ENCODE measurements around the gene GJD3.

The GJD3 gene

GRCh38 chr17:40352779-40353394 lies 11.7 kb downstream of the GJD3 start:
- no peak for TF ChIP-seq JUND (IDR thresholded peaks at IDR 0.05; ENCODE audit: low read depth)

GRCh38 chr17:40352237-40352778 lies 12.2 kb downstream of the GJD3 start:
- DNase-seq (ENCODE audit: low read depth in 1 of 2, low spot score in 1 of 2), result no peak
- in situ Hi-C loops (cut with HindIII; ENCODE audit: low pct_unique_long_range_greater_than_20kb, low sequenced_read_pairs), result no loop called here
- no peak for TF ChIP-seq JUND (IDR thresholded peaks at IDR 0.05; ENCODE audit: low read depth)

More at GRCh38 chr17:40352779-40353394, 11.7 kb downstream of the GJD3 start:
- DNase-seq (ENCODE audit: low read depth in 1 of 2, low spot score in 1 of 2), result no peak
- in situ Hi-C loops (cut with HindIII; ENCODE audit: low pct_unique_long_range_greater_than_20kb, low sequenced_read_pairs), result no loop called here

GRCh38 chr17:40351359-40352236 lies 12.9 kb downstream of the GJD3 start:
- no peak for DNase-seq (ENCODE audit: low read depth in 1 of 2, low spot score in 1 of 2)
- in situ Hi-C loops (cut with HindIII; ENCODE audit: low pct_unique_long_range_greater_than_20kb, low sequenced_read_pairs), result no loop called here
- no peak for TF ChIP-seq JUND (IDR thresholded peaks at IDR 0.05; ENCODE audit: low read depth)

- in situ Hi-C loops (cut with HindIII; ENCODE audit: low pct_unique_long_range_greater_than_20kb, low sequenced_read_pairs), result no loop called here
- no peak for DNase-seq (ENCODE audit: low read depth in 1 of 2, low spot score in 1 of 2)
Observed at GRCh38 chr17:40350689-40351358, 13.7 kb downstream of the GJD3 start.

GRCh38 chr17:40349895-40350688 lies 14.4 kb downstream of the GJD3 start:
- in situ Hi-C loops (cut with HindIII; ENCODE audit: low pct_unique_long_range_greater_than_20kb, low sequenced_read_pairs), result no loop called here
- TF ChIP-seq JUND (IDR thresholded peaks at IDR 0.05; ENCODE audit: low read depth), result no peak
- DNase-seq (ENCODE audit: low read depth in 1 of 2, low spot score in 1 of 2), result no peak

More at GRCh38 chr17:40350689-40351358, 13.7 kb downstream of the GJD3 start:
- TF ChIP-seq JUND (IDR thresholded peaks at IDR 0.05; ENCODE audit: low read depth), result no peak

GRCh38 chr17:40349477-40349894 lies 15.1 kb downstream of the GJD3 start:
- in situ Hi-C loops (cut with HindIII; ENCODE audit: low pct_unique_long_range_greater_than_20kb, low sequenced_read_pairs), result no loop called here
- no peak for DNase-seq (ENCODE audit: low read depth in 1 of 2, low spot score in 1 of 2)
- no peak for TF ChIP-seq JUND (IDR thresholded peaks at IDR 0.05; ENCODE audit: low read depth)

GRCh38 chr17:40348562-40349476 lies 15.7 kb downstream of the GJD3 start:
- in situ Hi-C loops (cut with HindIII; ENCODE audit: low pct_unique_long_range_greater_than_20kb, low sequenced_read_pairs), result no loop called here
- no peak for DNase-seq (ENCODE audit: low read depth in 1 of 2, low spot score in 1 of 2)

GRCh38 chr17:40348136-40348504 lies 16.4 kb downstream of the GJD3 start:
- in situ Hi-C loops (cut with HindIII; ENCODE audit: low pct_unique_long_range_greater_than_20kb, low sequenced_read_pairs), result no loop called here
- no peak for TF ChIP-seq JUND (IDR thresholded peaks at IDR 0.05; ENCODE audit: low read depth)
- DNase-seq (ENCODE audit: low read depth in 1 of 2, low spot score in 1 of 2), result no peak

More at GRCh38 chr17:40348562-40349476, 15.7 kb downstream of the GJD3 start:
- no peak for TF ChIP-seq JUND (IDR thresholded peaks at IDR 0.05; ENCODE audit: low read depth)

- in situ Hi-C loops (cut with HindIII; ENCODE audit: low pct_unique_long_range_greater_than_20kb, low sequenced_read_pairs), result no loop called here
- no peak for TF ChIP-seq JUND (IDR thresholded peaks at IDR 0.05; ENCODE audit: low read depth)
- no peak for DNase-seq (ENCODE audit: low read depth in 1 of 2, low spot score in 1 of 2)
Observed at GRCh38 chr17:40347319-40348135, 17.0 kb downstream of the GJD3 start.

GRCh38 chr17:40346765-40347158 lies 17.8 kb downstream of the GJD3 start:
- no peak for DNase-seq (ENCODE audit: low read depth in 1 of 2, low spot score in 1 of 2)
- no peak for TF ChIP-seq JUND (IDR thresholded peaks at IDR 0.05; ENCODE audit: low read depth)
- in situ Hi-C loops (cut with HindIII; ENCODE audit: low pct_unique_long_range_greater_than_20kb, low sequenced_read_pairs), result no loop called here

Data from T47D (cell line).